GM21576 (cell line): ENCODE results near the gene COL6A5.
"Not testable (repeated sequence)": the region's sequence is repeated elsewhere in the genome, so short reads cannot be mapped to it uniquely, and the experiment has no call there.

Experiments used
- ATAC-seq: cut with Tn5 transposase; IDR thresholded peaks from one replicate; pipeline ENCODE4 v1.9.1; 2021; ENCODE audit warnings: mild to moderate bottlenecking, moderate library complexity; ENCODE audit not compliant: unreplicated experiment

The COL6A5 gene

GRCh38 chr3:130386604-130387263 is 41.3 kb downstream of the COL6A5 start:
- ATAC-seq = no peak

GRCh38 chr3:130389743-130390478 is 44.4 kb downstream of the COL6A5 start:
- no peak for ATAC-seq

- no peak for ATAC-seq
These were observed 46.8 kb downstream of the COL6A5 start for GRCh38 chr3:130392266-130392665.

DNA sequence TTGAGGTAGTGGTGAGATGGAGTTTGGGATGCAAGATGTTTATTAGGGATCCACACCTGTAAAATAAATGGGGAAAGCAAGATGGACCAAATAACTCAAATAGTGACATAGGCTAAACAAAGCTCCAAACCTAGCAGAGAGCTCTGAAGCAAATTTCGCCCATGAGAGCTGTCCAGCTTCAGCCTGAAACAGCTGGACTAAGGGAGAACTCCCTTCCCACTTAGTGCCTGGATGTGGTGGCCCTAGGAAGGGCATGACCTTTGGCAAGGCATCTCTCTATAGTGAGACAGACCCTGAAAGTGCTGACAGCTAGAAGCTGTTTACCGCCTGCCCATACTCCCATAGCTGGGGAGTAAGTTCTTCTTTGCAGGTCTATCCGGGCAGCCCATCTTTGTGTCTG is 48.1 kb downstream of the COL6A5 start:
- ATAC-seq = no peak

GRCh38 chr3:130395331-130395730 is 49.9 kb downstream of the COL6A5 start:
- ATAC-seq = no peak

GRCh38 chr3:130395916-130396315 is 50.4 kb downstream of the COL6A5 start:
- ATAC-seq = no peak

- ATAC-seq = no peak
These were observed 58.9 kb downstream of the COL6A5 start for GRCh38 chr3:130404401-130404800.

- ATAC-seq = no peak
These were observed 60.5 kb downstream of the COL6A5 start for GRCh38 chr3:130405956-130406355.

DNA sequence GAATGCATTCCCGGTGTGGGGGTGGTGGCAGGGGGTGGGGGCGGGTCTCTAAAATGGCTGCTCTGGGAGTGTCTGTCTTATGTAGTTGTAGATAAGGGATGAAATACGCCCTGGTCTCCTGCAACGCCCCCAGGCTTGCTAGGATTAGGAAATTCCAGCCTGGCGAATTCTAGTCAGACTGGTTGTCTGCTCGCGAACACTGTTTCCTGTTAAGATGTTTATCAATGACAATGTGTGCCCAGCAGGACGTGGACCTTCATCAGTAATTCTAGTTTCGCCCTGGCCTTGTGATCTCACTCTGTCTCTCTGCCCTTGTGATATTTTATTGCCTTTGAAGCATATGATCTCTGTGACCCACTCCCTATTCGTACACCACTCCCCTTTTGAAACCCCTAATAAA is 62.8 kb downstream of the COL6A5 start:
- ATAC-seq = not testable (repeated sequence)

GRCh38 chr3:130411320-130411719 is 65.8 kb downstream of the COL6A5 start:
- ATAC-seq = no peak

DNA sequence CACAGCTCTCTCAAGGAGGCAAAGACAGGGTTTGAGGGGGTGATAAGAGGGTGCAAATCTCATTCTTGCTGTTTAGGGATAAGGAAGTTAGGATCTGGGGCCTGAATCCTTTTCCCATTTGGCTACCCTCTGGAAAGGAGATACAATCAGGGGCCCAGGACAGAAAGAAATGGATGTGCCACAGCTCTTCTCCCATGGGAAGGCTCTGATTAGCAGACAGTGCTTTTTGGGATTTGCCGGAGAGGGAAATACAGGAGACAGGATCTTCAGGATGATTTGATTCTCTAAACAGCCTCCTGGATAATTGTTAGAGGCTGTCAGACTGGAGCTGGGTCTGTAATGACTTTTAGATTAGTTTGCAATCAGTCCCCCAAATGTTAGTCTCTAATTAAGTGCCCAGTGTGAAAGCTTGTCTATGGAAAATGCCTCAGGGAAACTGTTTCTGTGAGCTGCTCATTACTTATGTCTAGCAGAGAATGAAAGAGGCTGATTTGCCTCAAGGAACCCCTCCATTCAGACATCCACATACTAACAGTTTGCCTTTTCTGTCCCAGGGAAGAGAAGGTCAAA is 67.6 kb downstream of the COL6A5 start:
- no peak for ATAC-seq

DNA sequence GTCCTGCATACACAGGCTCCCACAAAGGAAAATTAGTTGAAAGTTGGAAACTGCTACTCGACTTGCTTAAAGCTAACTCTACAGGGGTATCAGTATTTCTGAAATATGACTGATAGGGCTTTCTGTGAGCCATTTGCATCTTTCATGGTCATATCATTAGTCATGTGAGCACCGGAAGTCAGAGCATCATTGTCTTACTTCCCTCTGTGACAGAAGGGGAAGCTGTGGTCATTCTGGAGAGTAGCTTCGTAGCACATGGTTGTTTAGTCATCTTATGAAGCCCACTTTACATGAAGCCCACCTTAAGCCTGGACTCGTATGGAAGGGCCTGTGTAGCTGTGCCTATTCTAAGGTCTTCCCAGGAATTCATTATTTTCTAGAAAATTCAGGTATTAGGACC is 69.0 kb downstream of the COL6A5 start:
- no peak for ATAC-seq

- ATAC-seq = no peak
These were observed 75.0 kb downstream of the COL6A5 start for GRCh38 chr3:130420466-130420865.

GRCh38 chr3:130423064-130423463 is 77.6 kb downstream of the COL6A5 start:
- ATAC-seq = no peak

- no peak for ATAC-seq
These were observed 79.4 kb downstream of the COL6A5 start for GRCh38 chr3:130424837-130425236.

- ATAC-seq = no peak
These were observed 80.0 kb downstream of the COL6A5 start for GRCh38 chr3:130425484-130425883.

GRCh38 chr3:130426206-130426605 is 80.7 kb downstream of the COL6A5 start:
- no peak for ATAC-seq

DNA sequence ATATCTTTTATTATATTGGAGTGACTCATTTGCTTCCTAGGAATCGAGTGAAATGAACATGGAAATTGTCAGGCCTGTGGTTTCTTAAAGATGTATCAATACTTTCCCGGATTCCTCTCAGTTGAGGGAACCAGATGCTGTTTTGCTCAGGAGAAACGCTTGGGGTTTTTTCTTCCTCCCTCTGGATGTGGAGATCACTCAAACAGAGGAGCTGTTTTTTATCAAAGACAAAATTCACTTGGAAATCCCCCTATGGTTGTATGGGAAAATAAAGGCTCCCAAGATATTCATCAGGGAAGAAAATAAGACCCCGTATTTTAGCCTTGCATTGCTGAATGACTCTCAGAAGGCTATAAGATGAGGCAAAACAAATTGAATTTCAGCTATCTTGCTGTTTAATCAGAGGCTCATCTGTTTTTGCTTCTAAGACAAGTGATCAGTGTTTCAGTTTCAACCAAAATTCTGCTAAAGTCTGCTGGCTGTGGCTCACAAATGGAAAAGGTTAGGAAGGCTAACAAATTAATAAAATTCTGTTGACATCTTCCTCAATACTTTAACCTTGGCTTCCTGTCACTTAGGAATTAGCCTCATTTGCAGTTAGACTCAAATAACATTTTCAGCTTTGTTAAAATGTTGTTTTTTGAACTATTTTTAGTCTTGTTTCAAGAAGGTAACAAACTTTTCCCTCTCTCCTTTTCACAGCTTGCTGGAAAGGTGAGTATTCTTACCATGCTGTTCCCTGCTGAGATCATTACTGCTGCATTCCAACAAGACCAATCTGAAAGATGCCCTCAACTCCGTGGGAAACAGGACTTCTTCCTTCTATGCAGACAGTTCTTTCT is 83.6 kb downstream of the COL6A5 start:
- ATAC-seq = no peak

DNA sequence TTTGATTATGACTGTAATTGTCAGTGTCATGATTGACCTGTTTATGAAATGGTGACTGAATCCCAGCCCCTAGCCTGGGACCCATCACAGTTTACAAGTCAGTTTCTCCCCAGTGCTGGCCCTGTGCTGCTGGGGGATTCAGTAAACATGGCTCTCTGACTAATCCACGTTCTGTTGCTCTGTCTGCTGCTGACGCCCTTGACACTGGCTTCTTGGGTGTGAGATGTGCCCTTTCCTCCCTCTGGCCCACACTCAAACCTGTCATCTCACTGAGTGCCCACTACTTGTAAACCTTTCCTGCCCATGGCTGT is 84.2 kb downstream of the COL6A5 start:
- no peak for ATAC-seq

GRCh38 chr3:130430266-130430665 is 84.8 kb downstream of the COL6A5 start:
- ATAC-seq = no peak

DNA sequence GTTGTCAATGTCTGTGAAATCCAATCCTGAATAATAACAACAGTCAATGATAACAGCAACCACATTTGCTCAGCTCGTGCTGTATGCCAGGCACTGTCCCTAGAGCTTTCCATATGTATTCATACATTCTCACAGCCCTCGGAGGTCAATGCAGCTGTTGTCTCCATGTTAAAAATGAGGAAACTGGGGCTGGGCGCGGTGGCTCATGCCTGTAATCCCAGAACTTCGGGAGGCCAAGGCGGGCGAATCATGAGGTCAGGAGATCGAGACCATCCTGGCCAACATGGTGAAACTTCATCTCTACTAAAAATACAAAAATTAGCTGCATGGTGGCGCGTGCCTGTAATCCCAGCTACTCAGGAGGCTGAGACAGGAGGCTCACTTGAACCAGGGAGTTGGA is 86.6 kb downstream of the COL6A5 start:
- ATAC-seq = not testable (repeated sequence)

GRCh38 chr3:130433306-130433705 is 87.8 kb downstream of the COL6A5 start:
- no peak for ATAC-seq
